ENCODE measurements around the gene SOX1. TPM values are rescaled to one million over a fixed set of nuclear protein-coding genes. Genes with fewer than 3 reads are reported as not detected.

The SOX1 gene
- total and polyA plus RNA-seq, 2 experiments from 2014 or later, result 0.11 TPM; not detected in 1

GRCh38 chr13:112028481-112028880, 38.5 kb upstream of the SOX1 start:
- Histone ChIP-seq H3K27ac (no peak overlapping the region), H3K79me2 (no peaks in the 10 kb centered on the region), H3K9me2 (replicated peaks; ENCODE audit: insufficient read depth) (no peaks in the 10 kb centered on the region), H4K20me1 (ENCODE audit: insufficient read depth, poor library complexity, severe bottlenecking) (no peaks in the 10 kb centered on the region), H3K9me3 (ENCODE audit: low read depth) (no peaks in the 10 kb centered on the region), H3K4me3 (no peak overlapping the region), H3K27me3 (no peaks in the 10 kb centered on the region), H3K36me3 (replicated peaks; ENCODE audit: insufficient read depth, low read depth) (no peaks in the 10 kb centered on the region), H2AFZ (no peak overlapping the region), H3K4me2 (no peak overlapping the region), H3K4me1 (ENCODE audit: insufficient read depth) (no peaks in the 10 kb centered on the region)
- 87% methylated on average over 12 of the region's 14 CpGs for WGBS (ENCODE audit: low lambda C conversion rate, missing lambda C conversion rate)
- no peak for DNase-seq (ENCODE audit: low spot score)
- TF ChIP-seq CTCF (IDR thresholded peaks at IDR 0.05; ENCODE audit: poor library complexity), result no peak
- TF ChIP-seq EZH2phosphoT487 (IDR thresholded peaks at IDR 0.05; ENCODE audit: low read depth, severe bottlenecking, unreplicated experiment), result no peak
- no peak for TF ChIP-seq EZH2 (IDR thresholded peaks at IDR 0.05; ENCODE audit: borderline replicate concordance)

GRCh38 chr13:112029143-112029542, 37.8 kb upstream of the SOX1 start:
- 97% methylated on average over 9 of the region's 11 CpGs for WGBS (ENCODE audit: low lambda C conversion rate, missing lambda C conversion rate)
- Histone ChIP-seq H3K79me2 (no peaks in the 10 kb centered on the region), H3K27me3 (no peaks in the 10 kb centered on the region), H3K4me2 (no peak overlapping the region), H3K36me3 (replicated peaks; ENCODE audit: insufficient read depth, low read depth) (no peaks in the 10 kb centered on the region), H3K4me1 (ENCODE audit: insufficient read depth) (no peaks in the 10 kb centered on the region), H2AFZ (no peak overlapping the region), H3K27ac (no peak overlapping the region), H3K9me3 (ENCODE audit: low read depth) (no peaks in the 10 kb centered on the region), H3K9me2 (replicated peaks; ENCODE audit: insufficient read depth) (no peaks in the 10 kb centered on the region), H4K20me1 (ENCODE audit: insufficient read depth, poor library complexity, severe bottlenecking) (no peaks in the 10 kb centered on the region), H3K4me3 (no peak overlapping the region)
- TF ChIP-seq EZH2 (IDR thresholded peaks at IDR 0.05; ENCODE audit: borderline replicate concordance), result no peak
- TF ChIP-seq CTCF (IDR thresholded peaks at IDR 0.05; ENCODE audit: poor library complexity), result no peak
- no peak for TF ChIP-seq EZH2phosphoT487 (IDR thresholded peaks at IDR 0.05; ENCODE audit: low read depth, severe bottlenecking, unreplicated experiment)
- DNase-seq (ENCODE audit: low spot score), result no peak

- Histone ChIP-seq H3K27me3 (no peaks in the 10 kb centered on the region), H3K9me2 (replicated peaks; ENCODE audit: insufficient read depth) (no peaks in the 10 kb centered on the region), H3K4me1 (ENCODE audit: insufficient read depth) (no peaks in the 10 kb centered on the region), H3K36me3 (replicated peaks; ENCODE audit: insufficient read depth, low read depth) (no peaks in the 10 kb centered on the region), H2AFZ (no peak overlapping the region), H3K4me3 (no peak overlapping the region), H4K20me1 (ENCODE audit: insufficient read depth, poor library complexity, severe bottlenecking) (no peaks in the 10 kb centered on the region), H3K9me3 (ENCODE audit: low read depth) (no peaks in the 10 kb centered on the region), H3K27ac (no peak overlapping the region), H3K4me2 (no peak overlapping the region), H3K79me2 (no peaks in the 10 kb centered on the region)
- no peak for TF ChIP-seq CTCF (IDR thresholded peaks at IDR 0.05; ENCODE audit: poor library complexity)
- no peak for TF ChIP-seq EZH2 (IDR thresholded peaks at IDR 0.05; ENCODE audit: borderline replicate concordance)
- TF ChIP-seq EZH2phosphoT487 (IDR thresholded peaks at IDR 0.05; ENCODE audit: low read depth, severe bottlenecking, unreplicated experiment), result no peak
- no peak for DNase-seq (ENCODE audit: low spot score)
- WGBS (ENCODE audit: low lambda C conversion rate, missing lambda C conversion rate), result 83% methylated on average over 18 of the region's 18 CpGs
Measured at GRCh38 chr13:112032186-112032993, 34.6 kb upstream of the SOX1 start.

Data from hepatocyte (in vitro differentiated cells).